Measurements from ENCODE around the gene STK33.

DNA sequence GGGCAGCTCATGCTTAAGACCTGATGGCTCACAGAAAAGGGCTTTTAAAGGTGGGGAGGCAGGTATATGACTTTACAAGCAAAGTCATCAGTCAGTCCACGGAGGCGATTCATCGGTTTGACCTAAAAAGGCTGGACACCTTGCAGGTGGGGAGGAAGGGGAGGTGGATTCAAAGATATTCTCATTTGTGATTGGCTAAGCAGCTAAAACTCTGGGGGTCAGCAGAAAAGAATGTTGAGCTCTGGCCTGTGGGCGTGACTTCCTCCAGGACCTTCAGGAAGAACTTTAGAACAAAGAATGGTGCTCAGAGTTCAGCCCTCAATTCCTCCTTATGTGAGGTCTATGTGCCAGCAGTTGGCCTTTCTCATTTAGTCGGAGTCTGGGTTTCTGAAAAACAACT, 252.0 kb downstream of the STK33 start:
- TF ChIP-seq POLR2A (IDR thresholded peaks at IDR 0.05; ENCODE audit: low read depth, low read length) (no peak), EZH2 (IDR thresholded peaks at IDR 0.05; ENCODE audit: borderline replicate concordance, low read depth, low read length, severe bottlenecking) (no peak)
- TF ChIP-seq, protein P1, sequence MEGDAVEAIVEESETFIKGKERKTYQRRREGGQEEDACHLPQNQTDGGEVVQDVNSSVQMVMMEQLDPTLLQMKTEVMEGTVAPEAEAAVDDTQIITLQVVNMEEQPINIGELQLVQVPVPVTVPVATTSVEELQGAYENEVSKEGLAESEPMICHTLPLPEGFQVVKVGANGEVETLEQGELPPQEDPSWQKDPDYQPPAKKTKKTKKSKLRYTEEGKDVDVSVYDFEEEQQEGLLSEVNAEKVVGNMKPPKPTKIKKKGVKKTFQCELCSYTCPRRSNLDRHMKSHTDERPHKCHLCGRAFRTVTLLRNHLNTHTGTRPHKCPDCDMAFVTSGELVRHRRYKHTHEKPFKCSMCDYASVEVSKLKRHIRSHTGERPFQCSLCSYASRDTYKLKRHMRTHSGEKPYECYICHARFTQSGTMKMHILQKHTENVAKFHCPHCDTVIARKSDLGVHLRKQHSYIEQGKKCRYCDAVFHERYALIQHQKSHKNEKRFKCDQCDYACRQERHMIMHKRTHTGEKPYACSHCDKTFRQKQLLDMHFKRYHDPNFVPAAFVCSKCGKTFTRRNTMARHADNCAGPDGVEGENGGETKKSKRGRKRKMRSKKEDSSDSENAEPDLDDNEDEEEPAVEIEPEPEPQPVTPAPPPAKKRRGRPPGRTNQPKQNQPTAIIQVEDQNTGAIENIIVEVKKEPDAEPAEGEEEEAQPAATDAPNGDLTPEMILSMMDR (IDR thresholded peaks at IDR 0.05; ENCODE audit: extremely low read depth in 1 of 2, insufficient read depth in 1 of 2, low read depth in 1 of 2, low read length in 2 of 2), result no peak
